ENCODE results near the gene PSME3IP1. TPM values are rescaled to one million over a fixed set of nuclear protein-coding genes. Genes with fewer than 3 reads are reported as not detected.

Gene PSME3IP1
- total RNA-seq, 1 donor = 70.2 TPM

GRCh38 chr16:57178196-57178595 lies 7.6 kb downstream of the PSME3IP1 start:
- Histone ChIP-seq H4K20me1 (ENCODE audit: insufficient read depth, low read length) (no peaks in the 10 kb centered on the region), H3K36me3 (ENCODE audit: insufficient read depth, low read length) (peaks cover under 1% of the 10 kb centered on the region), H3K4me2 (ENCODE audit: insufficient read depth, low read length) (no peak overlapping the region), H3K79me2 (ENCODE audit: insufficient read depth, low read length) (peaks cover 65% of the 10 kb centered on the region), H3K27ac (ENCODE audit: low read depth, low read length) (no peak overlapping the region), H3K4me3 (ENCODE audit: insufficient read depth, low read length) (no peak overlapping the region), H3K4me1 (ENCODE audit: insufficient read depth, low read length) (peaks cover 5% of the 10 kb centered on the region), H2AFZ (ENCODE audit: low read length) (no peak overlapping the region), H3K27me3 (ENCODE audit: insufficient read depth, low read length) (no peaks in the 10 kb centered on the region), H3K9me3 (ENCODE audit: low read depth, low read length) (no peaks in the 10 kb centered on the region)
- TF ChIP-seq CTCF (IDR thresholded peaks at IDR 0.05; ENCODE audit: extremely low read depth, low read depth, low read length) = no peak
- peak; percentile 69 for DNase-seq (ENCODE audit: insufficient read length, low spot score, missing footprints)

- Histone ChIP-seq H3K36me3 (ENCODE audit: insufficient read depth, low read length) (peaks cover 22% of the 10 kb centered on the region), H2AFZ (ENCODE audit: low read length) (no peak overlapping the region), H4K20me1 (ENCODE audit: insufficient read depth, low read length) (no peaks in the 10 kb centered on the region), H3K79me2 (ENCODE audit: insufficient read depth, low read length) (peaks cover 43% of the 10 kb centered on the region), H3K4me2 (ENCODE audit: insufficient read depth, low read length) (no peak overlapping the region), H3K4me1 (ENCODE audit: insufficient read depth, low read length) (peaks cover 5% of the 10 kb centered on the region), H3K27ac (ENCODE audit: low read depth, low read length) (no peak overlapping the region), H3K9me3 (ENCODE audit: low read depth, low read length) (no peaks in the 10 kb centered on the region), H3K4me3 (ENCODE audit: insufficient read depth, low read length) (no peak overlapping the region), H3K27me3 (ENCODE audit: insufficient read depth, low read length) (no peaks in the 10 kb centered on the region)
- no peak for TF ChIP-seq CTCF (IDR thresholded peaks at IDR 0.05; ENCODE audit: extremely low read depth, low read depth, low read length)
- no peak for DNase-seq (ENCODE audit: insufficient read length, low spot score, missing footprints)
These were observed 9.9 kb downstream of the PSME3IP1 start for GRCh38 chr16:57175896-57176295.

GRCh38 chr16:57172721-57173290 lies 13.0 kb downstream of the PSME3IP1 start:
- DNase-seq (ENCODE audit: insufficient read length, low spot score, missing footprints) = no peak
- Histone ChIP-seq H3K27ac (ENCODE audit: low read depth, low read length) (no peak overlapping the region), H2AFZ (ENCODE audit: low read length) (no peak overlapping the region), H3K9me3 (ENCODE audit: low read depth, low read length) (no peaks in the 10 kb centered on the region), H3K4me1 (ENCODE audit: insufficient read depth, low read length) (no peaks in the 10 kb centered on the region), H4K20me1 (ENCODE audit: insufficient read depth, low read length) (no peaks in the 10 kb centered on the region), H3K79me2 (ENCODE audit: insufficient read depth, low read length) (peaks cover 18% of the 10 kb centered on the region), H3K27me3 (ENCODE audit: insufficient read depth, low read length) (no peaks in the 10 kb centered on the region), H3K4me3 (ENCODE audit: insufficient read depth, low read length) (no peak overlapping the region), H3K36me3 (ENCODE audit: insufficient read depth, low read length) (peaks cover 32% of the 10 kb centered on the region), H3K4me2 (ENCODE audit: insufficient read depth, low read length) (no peak overlapping the region)
- no peak for TF ChIP-seq CTCF (IDR thresholded peaks at IDR 0.05; ENCODE audit: extremely low read depth, low read depth, low read length)

GRCh38 chr16:57169327-57169726 lies 16.5 kb downstream of the PSME3IP1 start:
- Histone ChIP-seq H3K4me2 (ENCODE audit: insufficient read depth, low read length) (no peak overlapping the region), H3K9me3 (ENCODE audit: low read depth, low read length) (no peaks in the 10 kb centered on the region), H3K79me2 (ENCODE audit: insufficient read depth, low read length) (no peaks in the 10 kb centered on the region), H2AFZ (ENCODE audit: low read length) (no peak overlapping the region), H4K20me1 (ENCODE audit: insufficient read depth, low read length) (peaks cover 3% of the 10 kb centered on the region), H3K27me3 (ENCODE audit: insufficient read depth, low read length) (no peaks in the 10 kb centered on the region), H3K27ac (ENCODE audit: low read depth, low read length) (no peak overlapping the region), H3K4me3 (ENCODE audit: insufficient read depth, low read length) (no peak overlapping the region), H3K4me1 (ENCODE audit: insufficient read depth, low read length) (no peaks in the 10 kb centered on the region), H3K36me3 (ENCODE audit: insufficient read depth, low read length) (peaks cover 47% of the 10 kb centered on the region)
- no peak for TF ChIP-seq CTCF (IDR thresholded peaks at IDR 0.05; ENCODE audit: extremely low read depth, low read depth, low read length)
- no peak for DNase-seq (ENCODE audit: insufficient read length, low spot score, missing footprints)

All from osteoblast (primary cell).